GM12801 (cell line): Measurements from ENCODE around the gene CRTAP.

ENCODE experiments used
- TF ChIP-seq, protein P1 (sequence below): IDR thresholded peaks from one replicate; pipeline ENCODE4 v1.5.1; 2011; ENCODE audit warnings: control low read depth; ENCODE audit not compliant: insufficient read length; ENCODE audit errors: extremely low read depth

The CRTAP gene

DNA sequence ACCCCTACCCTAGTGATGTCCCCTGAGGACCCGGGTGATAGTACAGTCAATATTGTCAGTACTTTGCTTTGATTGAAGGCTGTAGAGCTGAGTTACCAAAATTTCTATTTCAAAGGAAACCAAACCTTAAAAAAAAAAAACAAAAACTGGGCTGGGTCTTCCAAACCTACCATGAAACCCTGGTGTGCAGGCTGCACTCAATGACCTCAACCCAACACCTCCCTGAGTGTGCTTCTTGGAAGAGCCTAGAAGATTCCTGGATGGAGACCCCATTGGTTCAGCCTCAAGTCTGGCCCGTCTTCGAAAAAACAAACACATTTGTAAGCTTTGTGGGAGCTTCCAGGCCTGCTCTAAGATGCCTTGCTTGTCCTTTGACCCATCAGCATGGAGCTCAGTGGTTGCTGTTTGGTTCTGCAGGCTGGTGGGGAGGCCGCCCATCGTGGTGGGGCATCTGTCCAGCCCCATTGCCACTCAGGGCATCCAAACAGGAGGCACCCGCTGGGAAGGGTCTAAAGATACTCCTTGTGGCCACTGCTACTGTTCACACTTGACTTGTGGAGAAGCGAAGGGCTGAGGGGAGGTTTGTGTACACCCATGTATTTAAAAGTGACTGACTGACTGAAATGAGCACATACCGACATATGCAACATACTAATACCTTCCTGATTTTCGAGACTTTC, 32.2 kb downstream of the CRTAP start:
- TF ChIP-seq, protein P1, sequence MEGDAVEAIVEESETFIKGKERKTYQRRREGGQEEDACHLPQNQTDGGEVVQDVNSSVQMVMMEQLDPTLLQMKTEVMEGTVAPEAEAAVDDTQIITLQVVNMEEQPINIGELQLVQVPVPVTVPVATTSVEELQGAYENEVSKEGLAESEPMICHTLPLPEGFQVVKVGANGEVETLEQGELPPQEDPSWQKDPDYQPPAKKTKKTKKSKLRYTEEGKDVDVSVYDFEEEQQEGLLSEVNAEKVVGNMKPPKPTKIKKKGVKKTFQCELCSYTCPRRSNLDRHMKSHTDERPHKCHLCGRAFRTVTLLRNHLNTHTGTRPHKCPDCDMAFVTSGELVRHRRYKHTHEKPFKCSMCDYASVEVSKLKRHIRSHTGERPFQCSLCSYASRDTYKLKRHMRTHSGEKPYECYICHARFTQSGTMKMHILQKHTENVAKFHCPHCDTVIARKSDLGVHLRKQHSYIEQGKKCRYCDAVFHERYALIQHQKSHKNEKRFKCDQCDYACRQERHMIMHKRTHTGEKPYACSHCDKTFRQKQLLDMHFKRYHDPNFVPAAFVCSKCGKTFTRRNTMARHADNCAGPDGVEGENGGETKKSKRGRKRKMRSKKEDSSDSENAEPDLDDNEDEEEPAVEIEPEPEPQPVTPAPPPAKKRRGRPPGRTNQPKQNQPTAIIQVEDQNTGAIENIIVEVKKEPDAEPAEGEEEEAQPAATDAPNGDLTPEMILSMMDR: no peak

DNA sequence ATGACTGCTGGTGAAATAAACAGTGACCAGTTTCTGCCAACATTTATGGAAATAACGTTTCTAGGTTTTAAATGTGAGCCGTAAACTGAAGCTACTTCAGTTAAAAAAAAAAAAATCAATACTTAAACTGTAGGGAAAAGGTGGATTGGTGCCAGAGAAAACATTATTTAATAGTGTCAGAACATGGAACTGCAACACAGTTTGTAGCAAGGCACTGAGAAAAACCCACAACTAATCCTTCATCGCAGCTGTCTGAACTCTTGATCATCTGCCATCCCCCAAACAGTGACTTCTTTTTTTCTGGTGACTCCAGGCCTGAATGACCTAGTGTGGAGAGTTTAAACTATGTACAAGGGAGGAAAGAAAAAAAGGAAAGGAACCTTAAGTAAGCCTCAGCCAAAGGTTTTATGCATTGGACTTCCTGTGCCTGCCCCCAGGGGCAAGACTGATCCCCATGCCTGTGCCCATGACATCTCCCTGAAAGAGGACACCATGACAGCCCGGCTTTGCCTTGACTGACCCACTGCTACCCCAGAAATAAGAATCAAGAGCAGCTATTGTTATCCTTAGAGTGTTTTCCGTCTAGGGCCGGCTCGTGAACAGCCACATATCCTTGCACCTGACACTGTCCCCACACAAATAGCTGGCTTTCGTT, 33.1 kb downstream of the CRTAP start:
- TF ChIP-seq, protein P1: no peak

DNA sequence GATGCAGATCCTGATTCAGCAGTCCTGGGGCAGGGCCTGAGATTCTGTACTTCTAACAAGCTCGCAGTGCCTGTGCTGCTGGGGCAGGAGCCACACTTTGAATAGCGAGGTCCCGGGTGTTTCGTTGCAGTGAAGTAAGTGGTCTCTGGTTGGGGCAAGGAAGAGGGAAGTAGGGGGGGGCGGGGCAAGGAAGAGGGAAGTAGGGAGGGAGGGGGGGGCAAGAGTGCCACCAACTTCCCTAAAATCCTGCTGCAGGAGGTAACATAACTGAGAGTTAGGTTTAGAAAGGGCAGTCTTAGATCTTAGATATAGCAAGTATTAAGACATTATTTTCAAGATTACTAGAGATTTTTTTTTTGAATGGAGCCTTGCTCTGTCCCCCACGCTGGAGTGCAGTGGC, 35.5 kb downstream of the CRTAP start:
- TF ChIP-seq, protein P1: no peak

DNA sequence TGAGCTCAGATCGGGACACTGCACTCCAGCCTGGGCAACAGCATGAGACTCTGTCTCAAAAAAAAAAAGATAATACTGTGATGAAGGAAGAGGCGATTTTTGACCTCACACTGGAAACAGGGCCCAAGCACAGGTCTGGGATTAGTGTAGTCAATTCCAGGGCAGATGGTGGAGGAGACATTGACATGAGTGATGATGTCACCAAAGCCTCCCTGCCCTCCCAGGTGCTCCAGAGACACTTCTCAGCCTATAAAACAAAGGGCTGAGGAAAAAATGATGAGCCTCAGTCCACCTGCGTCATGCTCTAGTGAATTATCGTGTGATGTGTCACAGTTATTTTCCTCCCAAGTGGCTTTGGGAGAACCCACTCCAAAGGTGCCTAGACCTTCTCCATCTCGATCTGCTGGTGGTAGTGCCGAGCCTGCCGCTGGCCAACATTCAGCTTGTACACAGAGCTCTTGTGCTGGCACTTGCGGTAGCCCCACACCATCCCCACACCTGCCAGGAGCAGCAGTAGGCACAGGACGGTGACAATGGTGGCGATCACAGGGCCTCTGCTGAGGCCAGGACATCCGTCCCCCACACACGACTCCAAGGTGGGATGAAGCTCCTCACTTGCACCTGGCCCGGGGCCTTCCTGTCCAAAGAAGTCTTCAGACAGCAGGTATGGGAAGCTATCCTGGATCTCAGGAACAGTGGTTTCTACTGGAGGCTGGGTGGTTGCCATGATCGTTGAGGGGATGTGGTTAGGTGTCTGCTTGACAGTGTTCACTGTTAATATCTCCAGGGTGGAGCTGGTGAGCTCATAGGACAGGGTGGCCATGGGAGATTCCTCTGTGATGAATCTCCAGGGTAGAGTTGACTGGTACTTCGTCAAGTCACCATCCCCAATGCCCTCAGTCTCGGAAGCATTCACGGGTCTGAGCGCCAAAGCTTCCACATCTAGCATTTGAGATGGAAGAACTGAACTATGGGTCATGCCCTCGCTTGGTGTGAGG, 38.8 kb downstream of the CRTAP start:
- TF ChIP-seq, protein P1: no peak

DNA sequence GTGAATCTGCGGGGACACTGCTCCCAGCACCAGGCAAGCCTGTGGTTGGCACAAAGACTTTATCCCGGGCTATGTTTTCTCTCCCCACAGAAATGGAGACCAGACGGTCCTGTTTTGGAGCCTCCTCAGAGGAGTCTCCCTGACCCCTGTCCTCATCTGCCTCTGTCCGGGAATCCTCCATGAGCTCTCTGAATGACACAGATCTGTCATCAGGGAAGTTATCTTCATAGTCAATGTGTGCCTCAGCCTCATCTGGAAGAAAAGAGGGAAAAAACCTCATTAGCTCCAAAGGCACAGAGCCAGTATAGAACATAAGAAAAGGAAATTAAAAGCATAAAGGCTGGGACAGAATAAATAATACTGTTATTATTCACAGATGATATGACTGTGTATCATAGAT, 40.0 kb downstream of the CRTAP start:
- TF ChIP-seq, protein P1: no peak

DNA sequence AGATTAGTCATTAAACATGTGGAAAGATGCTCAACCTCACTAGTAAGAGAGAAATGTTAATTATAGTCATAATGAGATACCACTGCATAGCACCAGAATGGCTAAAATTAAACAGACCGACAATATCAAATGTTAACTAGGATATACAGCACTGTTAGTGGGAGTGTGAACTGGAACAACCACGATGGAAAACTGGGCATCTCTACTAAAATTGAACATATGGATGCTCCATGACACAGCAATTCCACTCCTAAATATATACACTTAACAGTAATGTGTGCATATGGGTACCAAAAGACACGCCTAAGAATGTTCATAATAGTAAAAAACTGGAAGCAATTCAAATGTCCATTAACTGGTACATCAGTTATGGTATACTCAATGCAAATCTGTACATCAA, 41.5 kb downstream of the CRTAP start:
- TF ChIP-seq, protein P1: no peak

DNA sequence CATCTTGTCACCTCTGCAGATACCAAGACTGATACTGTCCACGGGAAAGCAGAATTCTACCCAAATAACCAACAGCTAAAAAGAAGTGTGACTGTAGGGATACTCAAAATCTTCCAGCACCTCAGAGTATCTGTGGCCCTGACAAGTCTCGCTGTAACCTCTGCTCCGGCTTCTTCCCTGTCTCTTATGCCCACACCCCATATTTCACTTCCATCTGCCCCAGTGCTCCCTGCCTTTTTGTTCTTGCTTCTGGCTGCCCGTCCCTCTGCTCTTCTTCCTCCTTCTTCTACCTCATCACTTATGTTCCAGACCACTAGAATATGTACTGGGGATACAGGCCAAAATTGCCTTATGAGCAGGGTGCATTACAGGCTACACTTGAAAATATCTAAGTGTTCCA, 45.4 kb downstream of the CRTAP start:
- TF ChIP-seq, protein P1: no peak
